RWPE1 (cell line): ENCODE measurements around the gene RIMBP2.

ENCODE experiments used
- CTCF ChIA-PET: fragments of 350-600 bp; sonication (Branson Sonifier 250); formaldehyde crosslinking; extraction: SDS; loops from one replicate; lab custom pipeline; 2021; lab: Yijun Ruan, JAX
- POLR2A ChIA-PET: fragments of 400-600 bp; formaldehyde crosslinking; extraction: SDS; loops from one replicate; lab custom pipeline; 2020; ENCODE audit warnings: antibody characterized with exemption; ENCODE audit not compliant: low non-redundant PET; lab: Yijun Ruan, JAX
- DNase-seq: peaks from one replicate; pipeline ENCODE4 v3.0.0; 2012; ENCODE audit warnings: low spot score
- H3K27ac ChIP-seq: fragments of 450-650 bp; 2 replicates; pipeline ENCODE4 v1.5.1; 2017
- TF ChIP-seq, protein P1 (sequence below): fragments of 450-650 bp; conservative IDR thresholded peaks from 2 replicates; pipeline ENCODE4 v1.5.1; 2017; ENCODE audit warnings: low read depth, mild to moderate bottlenecking

The RIMBP2 gene

GRCh38 chr12:130486891-130487416 is 229.1 kb downstream of the RIMBP2 start:
- CTCF ChIA-PET: no interaction called here
- TF ChIP-seq, protein P1, sequence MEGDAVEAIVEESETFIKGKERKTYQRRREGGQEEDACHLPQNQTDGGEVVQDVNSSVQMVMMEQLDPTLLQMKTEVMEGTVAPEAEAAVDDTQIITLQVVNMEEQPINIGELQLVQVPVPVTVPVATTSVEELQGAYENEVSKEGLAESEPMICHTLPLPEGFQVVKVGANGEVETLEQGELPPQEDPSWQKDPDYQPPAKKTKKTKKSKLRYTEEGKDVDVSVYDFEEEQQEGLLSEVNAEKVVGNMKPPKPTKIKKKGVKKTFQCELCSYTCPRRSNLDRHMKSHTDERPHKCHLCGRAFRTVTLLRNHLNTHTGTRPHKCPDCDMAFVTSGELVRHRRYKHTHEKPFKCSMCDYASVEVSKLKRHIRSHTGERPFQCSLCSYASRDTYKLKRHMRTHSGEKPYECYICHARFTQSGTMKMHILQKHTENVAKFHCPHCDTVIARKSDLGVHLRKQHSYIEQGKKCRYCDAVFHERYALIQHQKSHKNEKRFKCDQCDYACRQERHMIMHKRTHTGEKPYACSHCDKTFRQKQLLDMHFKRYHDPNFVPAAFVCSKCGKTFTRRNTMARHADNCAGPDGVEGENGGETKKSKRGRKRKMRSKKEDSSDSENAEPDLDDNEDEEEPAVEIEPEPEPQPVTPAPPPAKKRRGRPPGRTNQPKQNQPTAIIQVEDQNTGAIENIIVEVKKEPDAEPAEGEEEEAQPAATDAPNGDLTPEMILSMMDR: no peak

GRCh38 chr12:130486146-130486435 is 230.0 kb downstream of the RIMBP2 start:
- ChIA-PET POLR2A (no interaction called here), CTCF (no interaction called here)
- no peak for DNase-seq
- TF ChIP-seq, protein P1: no peak
- H3K27ac ChIP-seq: no peak overlapping the region

More at GRCh38 chr12:130486891-130487416, 229.1 kb downstream of the RIMBP2 start:
- no peak overlapping the region for H3K27ac ChIP-seq
- POLR2A ChIA-PET: no interaction called here
- no peak for DNase-seq

DNA sequence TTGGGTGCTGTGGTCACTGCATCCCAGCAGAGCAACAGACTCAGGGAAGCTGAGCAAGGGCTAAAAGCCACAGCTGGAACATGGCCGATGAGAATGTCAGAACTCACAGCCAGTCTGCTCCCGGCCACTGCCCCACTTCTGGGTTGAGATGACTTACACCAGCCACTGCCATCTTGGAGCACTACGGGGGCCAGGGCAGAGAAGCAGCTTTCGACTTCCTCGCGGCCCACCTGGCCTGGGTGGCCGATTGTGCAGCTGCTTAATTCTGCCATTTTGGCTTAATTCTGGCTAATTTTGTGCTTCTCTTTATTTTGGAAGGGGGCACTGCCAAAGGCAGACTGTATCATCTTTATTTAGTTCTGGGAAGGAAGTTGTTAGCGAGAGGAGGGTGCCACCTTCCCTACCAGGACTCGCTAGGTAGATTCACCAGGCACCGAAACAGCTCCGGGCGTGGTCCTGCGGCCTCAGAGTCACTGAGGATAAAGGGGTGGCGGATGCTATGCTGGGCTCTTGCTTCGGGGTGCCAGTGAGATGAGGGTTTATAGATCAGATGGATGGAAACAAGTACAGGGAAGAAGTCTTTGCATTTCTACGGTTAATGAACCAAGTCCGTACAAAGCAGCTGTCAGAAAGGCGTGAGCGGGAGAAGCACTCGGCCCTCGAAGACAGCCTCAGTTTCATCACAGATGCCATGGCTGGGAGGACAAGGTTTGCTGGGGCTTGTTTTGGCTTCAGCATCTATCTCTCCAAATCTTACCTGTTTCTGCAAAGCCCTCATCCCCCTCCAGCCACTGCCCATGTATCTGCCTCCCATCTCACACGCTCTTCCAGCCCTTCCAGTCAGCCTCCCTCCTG is 230.6 kb downstream of the RIMBP2 start:
- CTCF ChIA-PET: no interaction called here
- POLR2A ChIA-PET: no interaction called here
- TF ChIP-seq, protein P1: no peak
- H3K27ac ChIP-seq: no peak overlapping the region
- no peak for DNase-seq

GRCh38 chr12:130484221-130484620 is 231.9 kb downstream of the RIMBP2 start:
- CTCF ChIA-PET: no interaction called here
- POLR2A ChIA-PET: no interaction called here
- TF ChIP-seq, protein P1: no peak
- DNase-seq: no peak
- no peak overlapping the region for H3K27ac ChIP-seq

DNA sequence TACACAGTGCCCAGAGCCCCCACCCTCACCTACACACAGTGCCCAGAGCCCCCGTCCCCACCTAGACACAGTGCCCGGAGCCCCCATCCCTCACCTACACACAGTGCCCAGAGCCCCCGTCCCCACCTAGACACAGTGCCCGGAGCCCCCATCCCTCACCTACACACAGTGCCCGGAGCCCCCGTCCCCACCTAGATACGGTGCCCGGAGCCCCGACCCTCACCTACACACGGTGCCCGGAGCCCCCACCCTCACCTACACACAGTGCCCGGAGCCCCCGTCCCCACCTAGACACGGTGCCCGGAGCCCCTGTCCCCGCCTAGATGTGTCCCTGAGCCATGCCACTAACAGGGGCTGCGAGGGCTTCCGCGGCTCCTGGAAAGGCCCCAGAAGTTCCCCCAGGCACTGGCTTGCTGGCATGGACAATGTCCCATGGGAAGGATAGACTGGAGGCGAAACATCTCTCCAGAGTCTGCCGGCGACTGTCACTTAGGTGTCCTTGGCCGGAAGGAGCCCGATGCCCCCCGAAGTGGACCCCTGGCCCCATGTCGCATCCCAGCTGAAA is 232.4 kb downstream of the RIMBP2 start:
- DNase-seq: no peak
- CTCF ChIA-PET: no interaction called here
- TF ChIP-seq, protein P1: no peak
- no peak overlapping the region for H3K27ac ChIP-seq
- POLR2A ChIA-PET: no interaction called here

DNA sequence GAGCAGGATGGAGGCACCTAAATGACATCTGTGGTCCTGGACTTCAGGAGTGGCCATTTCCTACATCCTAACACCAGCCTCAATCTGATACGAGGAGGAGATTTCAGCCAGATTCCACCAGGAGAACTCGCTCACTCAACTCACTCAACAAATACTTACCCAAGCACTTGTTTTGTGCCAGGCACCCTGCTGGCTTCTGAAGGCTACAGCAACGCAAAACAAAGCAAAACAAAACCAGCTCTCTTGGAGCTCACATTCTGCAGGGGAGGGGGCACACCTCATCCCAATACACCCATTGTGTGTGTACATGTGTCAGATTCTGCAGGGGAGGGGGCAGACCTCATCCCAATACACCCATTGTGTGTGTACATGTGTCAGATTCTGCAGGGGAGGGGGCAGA is 233.7 kb downstream of the RIMBP2 start:
- no peak for DNase-seq
- POLR2A ChIA-PET: no interaction called here
- H3K27ac ChIP-seq: no peak overlapping the region
- TF ChIP-seq, protein P1: no peak
- CTCF ChIA-PET: interaction anchor here (0.7 kb wide), 1 partner anchor 266 kb away, joined by 3 read pairs; no protein-coding TSS in a partner anchor
